ENCODE data around the gene MTG1.

MTG1 gene

GRCh38 chr10:133452453-133452852 is 58.5 kb downstream of the MTG1 start:
- no peak for DNase-seq (ENCODE audit: low read depth)

DNA sequence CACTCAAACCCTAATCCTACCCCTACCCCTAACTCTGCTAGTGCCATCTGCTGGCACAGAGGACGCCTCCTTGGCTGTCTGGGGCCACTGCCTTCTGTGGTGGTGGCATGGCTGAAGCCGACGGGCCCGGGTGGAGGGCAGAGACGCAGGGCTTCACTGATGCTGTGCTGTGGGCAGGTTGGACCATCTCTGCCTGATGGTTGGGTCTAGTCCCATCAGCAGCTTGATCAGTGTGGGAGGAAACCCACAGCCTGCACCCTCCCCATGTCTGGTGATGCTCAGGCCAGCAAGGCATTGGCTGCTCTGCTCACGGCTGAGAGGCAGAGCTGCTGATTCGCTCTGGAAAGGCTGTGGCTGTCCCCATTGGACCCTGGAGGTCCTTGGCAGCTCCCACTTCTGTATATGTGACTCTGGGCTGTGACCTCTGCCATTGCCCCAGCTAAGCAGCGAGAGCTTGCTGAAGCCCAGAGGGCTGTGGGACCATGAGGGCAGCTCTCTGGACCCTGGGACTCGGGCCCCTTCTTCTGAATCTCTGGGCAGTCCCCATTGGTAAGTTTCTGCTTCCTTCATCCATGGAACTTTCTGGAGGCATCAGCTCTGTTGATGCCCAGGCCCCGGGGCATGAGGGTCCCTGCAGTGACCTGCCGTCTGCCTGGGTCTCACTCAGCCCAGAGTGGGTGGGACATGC is 59.7 kb downstream of the MTG1 start, which contains the start of gene SCART1:
Gene SCART1 (plus strand): TSS at position 430 of the 688 bp plus-strand sequence. CDS start 53 bp downstream, at position 483.
- no peak for DNase-seq (ENCODE audit: low read depth)

GRCh38 chr10:133454204-133454893 is 60.4 kb downstream of the MTG1 start:
- no peak for DNase-seq (ENCODE audit: low read depth)

- no peak for DNase-seq (ENCODE audit: low read depth)
Observed at GRCh38 chr10:133455196-133455595, 61.2 kb downstream of the MTG1 start.

DNA sequence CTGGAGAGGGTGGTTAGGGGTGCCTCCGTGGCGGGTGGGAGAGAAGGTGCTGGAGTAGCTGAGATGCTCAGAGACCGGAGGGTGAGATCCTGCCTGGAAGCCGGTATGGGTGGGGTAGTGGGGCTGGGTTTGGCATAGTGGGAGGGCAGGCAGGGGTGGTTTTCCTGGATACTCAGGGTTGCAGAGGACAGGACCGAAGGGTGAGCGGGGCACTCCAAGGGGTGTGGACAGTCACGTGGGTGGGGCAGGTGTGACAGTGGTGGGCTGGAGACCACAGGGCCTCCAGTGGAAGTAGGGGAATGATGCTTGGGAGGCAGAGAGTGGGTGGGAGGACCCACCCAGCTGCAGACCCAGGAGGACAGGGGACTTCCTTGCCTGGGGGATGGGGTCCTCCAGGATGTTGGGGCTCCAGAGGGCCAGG is 61.7 kb downstream of the MTG1 start:
- DNase-seq (ENCODE audit: low read depth), result no peak

DNA sequence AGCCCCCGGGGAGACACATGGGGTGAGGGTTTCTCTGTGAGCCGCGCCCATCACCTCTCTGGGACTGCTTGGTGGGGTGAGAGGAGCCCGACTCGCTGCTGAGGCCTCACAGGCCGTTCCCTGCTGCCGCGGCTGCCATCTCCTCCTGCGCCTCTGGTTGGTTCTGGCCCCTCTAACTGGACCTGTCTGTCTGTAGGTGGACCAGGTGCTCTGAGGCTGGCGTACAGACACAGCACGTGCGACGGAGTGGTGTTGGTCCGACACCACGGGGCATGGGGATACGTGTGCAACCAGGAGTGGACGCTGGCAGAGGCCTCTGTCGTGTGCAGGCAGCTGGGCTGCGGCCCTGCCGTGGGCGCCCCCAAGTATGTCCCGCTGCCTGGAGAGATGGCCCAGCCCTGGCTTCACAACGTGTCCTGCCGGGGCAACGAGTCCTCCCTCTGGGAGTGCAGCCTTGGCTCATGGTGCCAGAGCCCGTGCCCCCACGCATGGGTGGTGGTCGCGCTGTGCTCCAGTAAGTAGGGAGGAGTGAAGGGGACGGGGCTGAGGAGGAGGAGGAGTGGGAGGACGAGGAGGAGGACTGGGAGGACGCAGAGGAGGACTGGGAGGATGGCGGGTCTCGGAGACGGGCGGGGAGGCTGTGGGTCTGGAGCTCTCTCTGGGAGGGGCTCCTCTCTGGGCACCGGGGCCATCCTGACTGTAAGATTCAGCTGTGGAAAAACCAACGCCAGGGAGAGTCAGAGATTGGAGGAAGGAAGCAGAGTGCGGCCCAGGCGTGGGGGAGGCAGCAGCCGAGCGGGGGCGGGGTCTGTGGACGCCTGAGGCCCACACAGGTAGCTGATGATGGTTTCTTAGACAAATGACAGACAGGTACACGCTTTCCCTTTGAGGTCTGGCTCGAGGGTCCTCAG is 62.3 kb downstream of the MTG1 start:
- no peak for DNase-seq (ENCODE audit: low read depth)

- DNase-seq (ENCODE audit: low read depth), result no peak
Observed at GRCh38 chr10:133457100-133457841, 63.3 kb downstream of the MTG1 start.

DNA sequence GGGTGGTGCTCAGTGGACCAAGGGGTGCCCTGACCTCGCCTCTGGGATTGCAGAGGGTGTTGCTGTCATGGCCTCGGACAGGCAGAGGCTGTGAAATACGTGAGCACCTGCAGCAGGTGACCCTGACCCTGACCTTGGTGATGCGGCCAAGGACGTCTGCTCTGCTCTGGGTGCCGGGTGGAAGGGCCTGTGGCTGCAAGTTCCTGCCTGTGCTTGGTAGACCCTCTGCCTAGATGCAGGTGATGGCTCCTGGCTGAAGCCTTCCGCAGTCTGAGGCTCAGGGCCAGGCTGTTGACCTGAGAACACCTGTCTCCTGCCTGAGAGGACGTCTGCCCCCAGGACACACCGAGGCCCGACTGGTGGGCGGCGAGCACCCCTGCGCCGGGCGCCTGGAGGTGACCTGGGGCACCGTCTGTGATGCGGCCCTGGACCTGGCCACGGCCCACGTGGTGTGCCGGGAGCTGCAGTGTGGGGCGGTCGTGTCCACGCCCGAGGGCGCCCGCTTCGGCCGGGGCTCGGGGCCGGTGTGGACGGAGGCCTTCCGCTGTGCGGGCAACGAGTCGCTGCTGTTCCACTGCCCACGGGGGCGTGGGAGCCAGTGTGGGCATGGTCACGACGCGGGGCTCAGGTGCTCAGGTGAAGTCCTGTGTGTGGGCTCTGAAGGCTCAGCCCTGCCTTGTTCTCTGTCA is 64.2 kb downstream of the MTG1 start:
- no peak for DNase-seq (ENCODE audit: low read depth)

DNA sequence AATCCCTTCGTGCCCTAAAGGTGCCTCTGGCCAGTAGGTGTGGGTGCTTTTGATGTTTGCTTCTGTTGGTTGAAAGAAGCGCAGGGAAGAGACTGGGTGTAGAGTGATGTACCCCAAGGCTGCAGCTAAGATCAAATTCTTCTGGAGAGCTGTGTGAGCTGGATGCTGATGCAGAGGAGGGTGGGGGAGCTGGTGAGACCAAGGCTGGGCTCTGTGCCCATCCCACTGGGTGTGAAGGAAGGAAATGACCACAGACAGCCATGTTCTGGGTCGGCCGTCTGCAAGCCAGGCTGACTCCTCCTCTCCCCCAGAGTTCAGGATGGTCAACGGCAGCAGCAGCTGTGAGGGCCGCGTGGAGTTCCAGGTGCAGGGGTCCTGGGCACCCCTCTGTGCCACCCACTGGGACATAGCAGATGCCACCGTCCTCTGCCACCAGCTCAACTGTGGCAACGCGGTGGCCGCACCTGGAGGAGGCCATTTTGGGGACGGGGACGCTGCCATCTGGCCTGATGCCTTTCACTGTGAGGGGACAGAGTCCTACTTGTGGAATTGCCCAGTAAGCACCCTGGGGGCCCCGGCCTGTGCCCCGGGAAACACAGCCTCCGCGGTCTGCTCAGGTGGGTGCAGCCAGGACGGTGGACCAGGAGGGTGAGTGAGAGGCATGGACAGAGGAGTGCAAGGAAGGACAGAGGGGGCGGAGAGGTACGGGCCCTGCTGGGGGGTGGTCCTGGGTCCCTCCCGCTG is 64.9 kb downstream of the MTG1 start:
- no peak for DNase-seq (ENCODE audit: low read depth)

DNA sequence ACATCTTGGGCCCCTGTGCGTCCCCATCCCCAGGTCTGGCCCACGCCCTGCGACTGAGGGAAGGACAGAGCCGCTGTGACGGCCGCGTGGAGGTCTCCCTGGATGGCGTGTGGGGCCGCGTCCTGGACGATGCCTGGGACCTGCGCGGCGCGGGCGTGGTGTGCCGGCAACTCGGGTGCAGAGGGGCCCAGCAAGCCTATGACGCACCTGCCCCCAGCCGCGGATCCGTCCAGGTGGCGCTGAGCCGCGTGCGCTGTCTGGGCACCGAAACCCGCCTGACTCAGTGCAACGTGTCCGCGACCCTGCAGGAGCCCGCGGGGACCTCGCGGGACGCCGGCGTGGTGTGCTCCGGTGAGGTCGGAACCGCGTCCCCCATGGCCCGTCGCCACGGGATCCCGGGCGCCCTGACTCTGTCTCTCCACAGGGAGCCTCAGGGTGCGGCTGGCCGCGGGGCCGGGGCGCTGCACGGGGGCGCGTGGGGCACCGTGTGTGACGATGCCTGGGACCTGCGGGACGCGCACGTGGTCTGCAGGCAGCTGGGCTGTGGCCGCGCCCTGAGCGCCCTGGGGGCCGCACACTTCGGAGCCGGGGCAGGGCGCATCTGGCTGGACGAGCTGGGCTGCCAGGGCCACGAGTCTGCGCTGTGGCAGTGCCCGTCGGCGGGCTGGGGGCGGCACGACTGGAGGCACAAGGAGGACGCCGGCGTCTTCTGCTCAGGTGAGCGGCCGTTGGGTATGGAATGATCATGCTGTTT is 65.7 kb downstream of the MTG1 start:
- DNase-seq (ENCODE audit: low read depth), result no peak

DNA sequence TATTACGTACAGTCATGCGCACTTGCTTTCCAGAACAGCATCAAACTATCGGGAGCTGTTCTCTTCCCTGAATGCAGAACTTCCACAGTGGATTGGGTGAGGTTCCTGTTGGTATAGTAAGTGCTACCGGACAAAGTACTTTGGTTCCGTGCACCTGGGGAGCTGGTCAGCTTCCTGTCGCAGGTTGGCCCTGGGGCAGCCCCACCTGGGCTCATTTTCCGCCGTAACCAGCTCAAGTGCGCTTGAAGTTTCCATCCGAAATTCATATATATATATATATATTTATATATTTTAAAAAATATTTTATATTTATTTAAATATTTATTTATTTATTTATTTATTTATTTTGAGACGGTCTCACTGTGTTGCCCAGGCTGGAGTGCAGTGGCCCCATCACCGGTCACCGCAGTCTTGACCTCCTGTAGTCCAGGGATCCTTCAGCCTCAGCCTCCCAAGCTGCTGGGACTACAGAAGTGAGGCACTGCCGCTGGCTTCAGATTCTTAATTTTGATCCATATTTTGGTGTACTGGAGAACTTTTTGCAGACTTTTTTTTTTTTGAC is 66.3 kb downstream of the MTG1 start:
- DNase-seq (ENCODE audit: low read depth), result no peak

GRCh38 chr10:133461027-133461426 is 67.1 kb downstream of the MTG1 start:
- DNase-seq (ENCODE audit: low read depth), result no peak

- DNase-seq (ENCODE audit: low read depth), result no peak
Observed at GRCh38 chr10:133461841-133462240, 67.9 kb downstream of the MTG1 start.

DNA sequence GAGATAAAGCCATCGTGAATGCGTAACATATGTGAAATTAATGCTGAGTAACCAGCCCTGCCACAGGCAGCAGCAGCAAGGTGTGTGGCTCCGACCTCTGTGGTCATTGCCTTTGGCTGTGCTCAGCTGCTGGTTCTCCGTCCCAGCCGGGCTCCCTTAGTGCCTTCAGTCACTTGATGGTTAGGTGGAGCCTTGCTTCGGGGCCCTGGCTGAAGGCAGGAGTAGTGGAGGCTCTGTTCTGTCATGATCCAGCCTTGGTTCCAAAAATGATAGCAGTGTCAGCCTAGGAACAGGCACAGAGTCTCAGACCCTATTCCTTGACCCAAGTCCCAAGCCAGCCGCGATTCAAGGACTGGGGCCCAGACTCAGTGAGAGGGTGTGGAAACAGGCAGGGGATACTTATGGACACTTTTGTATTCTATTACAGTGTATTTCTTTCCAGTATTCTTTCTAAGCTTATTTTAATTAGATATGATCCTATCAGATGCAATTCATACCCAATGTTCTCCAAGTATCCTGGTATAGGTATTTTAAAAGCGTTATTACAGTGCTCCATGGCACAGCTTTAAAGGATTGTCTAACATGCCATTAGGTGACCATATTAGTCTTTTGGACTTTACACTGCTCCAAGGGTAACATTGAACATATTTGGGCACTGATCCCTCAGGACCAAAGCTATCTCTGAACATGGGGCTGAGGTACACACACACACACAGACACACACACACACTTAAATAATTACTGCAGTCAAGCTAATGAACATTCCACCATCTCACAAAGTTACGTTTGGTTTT is 68.8 kb downstream of the MTG1 start:
- no peak for DNase-seq (ENCODE audit: low read depth)

- DNase-seq (ENCODE audit: low read depth), result no peak
Observed at GRCh38 chr10:133464582-133465031, 70.7 kb downstream of the MTG1 start.

DNA sequence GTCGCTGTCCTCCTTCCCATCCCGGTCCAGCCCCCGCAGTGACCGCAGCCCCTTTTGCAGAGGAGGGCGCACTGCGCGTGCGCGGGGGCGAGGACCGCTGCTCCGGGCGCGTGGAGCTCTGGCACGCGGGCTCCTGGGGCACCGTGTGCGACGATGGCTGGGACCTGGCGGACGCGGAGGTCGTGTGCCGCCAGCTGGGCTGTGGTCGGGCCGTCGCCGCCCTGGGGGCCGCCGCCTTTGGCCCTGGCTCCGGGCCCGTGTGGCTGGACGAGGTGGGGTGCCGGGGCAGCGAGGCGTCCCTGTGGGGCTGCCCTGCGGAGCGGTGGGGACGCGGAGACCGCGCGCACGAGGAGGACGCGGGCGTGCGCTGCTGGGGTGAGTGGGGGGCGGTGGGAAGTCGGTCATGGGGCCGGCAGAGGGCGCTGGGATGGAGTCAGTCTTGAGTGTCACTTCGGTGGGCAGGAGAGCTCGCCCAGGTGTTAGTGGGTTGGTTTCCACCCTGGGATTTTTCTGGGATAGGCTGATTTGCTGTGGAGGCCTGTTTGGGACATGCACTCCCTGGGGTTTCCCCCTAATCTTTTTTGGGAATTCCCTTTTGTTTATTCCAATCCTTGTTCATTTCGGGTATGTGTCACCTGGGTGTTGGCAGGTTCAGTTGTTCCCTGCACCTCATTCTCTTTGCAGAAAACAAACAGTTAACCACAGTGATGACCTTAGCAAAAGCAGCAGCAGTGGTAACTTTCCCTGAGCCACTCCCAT is 71.4 kb downstream of the MTG1 start:
- DNase-seq (ENCODE audit: low read depth), result no peak

GRCh38 chr10:133465950-133466474 is 72.1 kb downstream of the MTG1 start:
- DNase-seq (ENCODE audit: low read depth), result no peak
